HG02798 (cell line): ENCODE results near the gene RAB15.

Experiments
- ATAC-seq: cut with Tn5 transposase; IDR thresholded peaks from one replicate; pipeline ENCODE4 v1.9.1; 2021; ENCODE audit warnings: mild to moderate bottlenecking; ENCODE audit not compliant: unreplicated experiment, poor library complexity

Gene RAB15

DNA sequence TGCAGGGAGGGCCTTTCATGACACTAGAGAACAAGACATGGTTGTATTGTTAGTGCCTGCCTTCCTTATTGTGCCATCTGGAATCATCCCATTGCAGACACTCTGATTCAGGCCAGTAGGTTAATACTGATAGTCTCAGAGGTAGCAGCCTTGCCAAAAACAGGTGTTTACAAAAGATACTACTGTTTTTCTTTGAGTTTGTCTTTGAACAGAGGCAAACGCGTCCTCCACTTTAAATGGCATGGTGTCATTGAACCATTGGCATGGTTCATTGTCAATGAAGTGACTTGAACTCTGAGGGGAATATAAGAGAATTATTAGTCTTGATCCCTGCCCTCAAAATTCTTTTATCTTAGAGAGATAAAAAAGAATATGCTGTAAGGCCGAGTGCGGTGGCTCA is 18.8 kb upstream of the RAB15 start:
- ATAC-seq = no peak

GRCh38 chr14:64990296-64990695 is 18.2 kb upstream of the RAB15 start:
- no peak for ATAC-seq

DNA sequence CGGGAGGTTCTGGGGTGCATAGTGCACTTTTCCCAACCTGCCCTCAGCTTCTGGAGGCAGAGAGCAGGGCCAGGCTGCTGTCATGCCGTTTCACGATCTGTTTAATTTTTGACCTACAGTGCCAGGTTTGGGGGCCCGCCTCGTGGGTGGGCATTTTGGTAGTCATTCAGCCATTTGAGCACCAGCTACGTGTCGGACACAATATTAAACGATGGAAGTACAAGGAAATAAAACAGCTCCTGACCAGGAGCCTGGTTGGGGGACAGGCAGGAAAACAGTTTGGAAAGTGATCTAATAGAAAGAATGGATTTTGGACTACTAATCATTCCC is 15.3 kb upstream of the RAB15 start:
- no peak for ATAC-seq

GRCh38 chr14:64986648-64987437 is 14.7 kb upstream of the RAB15 start, which contains the start of gene FNTB:
FNTB (plus strand) TSS chr14:64986895; CDS start chr14:64986954, 59 bp downstream.
- ATAC-seq = peak; percentile 96

DNA sequence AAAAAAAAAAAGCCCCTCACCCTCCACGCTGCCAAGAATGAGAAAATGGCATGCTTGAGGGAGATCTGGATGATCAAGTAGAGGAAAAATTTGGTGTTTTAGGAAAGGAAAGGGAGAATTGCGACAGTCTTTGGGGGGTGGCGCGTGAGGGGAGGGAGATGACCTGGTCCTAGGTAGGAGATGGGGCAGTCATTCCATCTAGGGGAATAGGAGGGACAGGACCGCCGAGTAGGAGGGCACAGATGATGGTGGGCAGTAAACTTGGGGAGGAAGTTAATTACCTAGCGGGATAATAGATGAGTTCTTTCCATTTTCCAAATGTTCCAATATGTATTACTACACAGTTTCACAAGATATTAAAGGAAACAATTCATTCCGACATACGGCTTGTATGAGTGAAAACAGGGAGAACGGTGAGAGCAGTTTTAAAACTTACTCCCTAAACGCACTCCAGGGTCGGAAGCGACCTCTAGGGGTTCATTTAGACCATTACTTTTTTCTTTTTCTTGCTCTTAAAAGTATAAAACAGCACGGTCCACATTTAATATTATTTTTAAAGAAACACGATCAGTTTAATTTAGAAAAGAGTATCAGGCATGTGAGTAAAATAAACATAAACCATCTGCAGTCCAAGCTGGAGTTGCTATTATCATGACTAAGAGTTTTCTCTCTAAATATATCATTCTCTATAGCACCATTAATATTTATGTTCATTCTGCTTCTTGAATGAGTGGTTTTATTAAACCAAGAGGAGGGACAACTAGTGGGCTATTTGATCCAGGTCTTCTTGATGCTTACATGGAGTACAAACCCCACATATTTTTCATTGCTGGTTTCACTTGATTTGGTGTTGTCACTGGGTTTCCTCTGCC is 11.5 kb upstream of the RAB15 start:
- no peak for ATAC-seq

DNA sequence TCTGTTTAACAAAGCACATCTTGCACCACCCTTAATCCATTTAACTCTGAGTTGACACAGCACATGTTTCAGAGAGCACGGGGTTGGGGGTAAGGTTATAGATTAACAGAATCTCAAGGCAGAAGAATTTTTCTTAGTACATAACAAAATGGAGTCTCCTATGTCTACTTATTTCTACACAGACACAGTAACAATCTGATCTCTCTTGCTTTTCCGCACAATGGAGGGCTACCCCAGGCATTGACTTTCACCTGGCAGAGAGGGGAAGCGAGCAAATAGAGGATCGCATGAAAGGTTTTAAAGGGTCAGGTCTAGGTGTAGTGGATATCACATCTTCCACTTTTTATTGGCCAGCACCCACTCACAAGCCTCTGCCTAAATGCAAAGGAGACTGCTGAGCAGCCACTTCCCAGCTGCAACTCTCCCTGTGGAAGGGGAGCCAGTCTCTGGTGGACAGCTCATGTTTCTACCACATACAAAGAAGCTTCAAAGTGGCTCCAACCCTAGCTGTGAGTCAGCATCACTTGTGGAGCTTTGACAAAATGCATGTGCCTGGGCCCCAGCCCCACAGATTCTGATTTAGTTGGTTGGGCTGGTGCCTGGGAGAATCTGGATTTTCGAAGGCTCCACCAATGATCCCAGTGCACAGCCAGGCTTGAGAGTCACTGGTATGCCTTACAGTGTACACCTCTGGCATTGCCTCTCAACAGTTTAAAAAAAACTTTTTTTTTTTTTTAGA is 7.4 kb upstream of the RAB15 start:
- no peak for ATAC-seq

GRCh38 chr14:64974563-64974962 is 2.4 kb upstream of the RAB15 start:
- ATAC-seq = no peak

GRCh38 chr14:64973826-64974225 is 1.7 kb upstream of the RAB15 start:
- no peak for ATAC-seq

- ATAC-seq = no peak
Observed at GRCh38 chr14:64973026-64973442, 898 bp upstream of the RAB15 start.

DNA sequence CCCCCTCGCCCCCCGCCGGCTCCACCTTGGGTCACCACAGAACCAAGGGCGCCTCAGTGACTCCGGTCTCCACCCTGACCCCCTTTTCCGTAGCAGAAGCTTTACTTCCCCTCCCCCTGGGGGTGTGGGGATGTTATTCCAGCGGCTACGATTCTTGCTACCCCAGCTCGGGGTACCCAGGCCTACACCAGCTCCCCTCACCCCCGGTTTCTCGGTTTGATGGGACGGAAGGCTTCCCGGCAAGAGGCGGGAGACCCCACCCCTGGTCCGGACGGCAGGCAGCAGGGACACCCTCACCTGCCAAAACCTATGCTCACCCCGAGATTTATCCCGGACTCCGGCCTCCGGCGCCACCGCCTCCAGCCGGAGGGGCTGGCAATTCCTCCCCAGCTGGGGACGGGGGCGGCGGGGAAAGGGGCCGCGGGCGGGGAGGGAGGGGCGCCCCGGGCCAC is 619 bp downstream of the RAB15 start:
- no peak for ATAC-seq

GRCh38 chr14:64970776-64971477 is 1.2 kb downstream of the RAB15 start:
- ATAC-seq = no peak

DNA sequence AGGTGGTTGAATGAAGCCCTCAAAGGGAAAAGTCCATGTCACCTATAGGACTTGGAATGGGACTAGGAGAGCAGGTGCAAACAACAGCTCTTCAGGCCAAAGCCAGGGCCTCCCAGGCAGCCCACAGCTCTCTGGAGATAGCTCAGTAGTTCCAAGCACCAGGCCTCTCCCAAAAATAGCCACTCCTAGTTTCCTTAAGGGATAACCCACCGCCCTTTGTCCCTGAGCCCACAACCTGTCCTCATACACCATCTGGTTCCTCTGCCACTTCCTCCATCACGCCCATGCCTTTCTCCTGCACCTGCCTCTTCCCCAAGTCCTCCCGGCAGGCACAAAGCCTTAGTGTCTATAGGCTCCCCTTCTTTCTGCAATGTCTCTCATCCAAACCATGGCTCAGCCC is 2.1 kb downstream of the RAB15 start:
- ATAC-seq = no peak

DNA sequence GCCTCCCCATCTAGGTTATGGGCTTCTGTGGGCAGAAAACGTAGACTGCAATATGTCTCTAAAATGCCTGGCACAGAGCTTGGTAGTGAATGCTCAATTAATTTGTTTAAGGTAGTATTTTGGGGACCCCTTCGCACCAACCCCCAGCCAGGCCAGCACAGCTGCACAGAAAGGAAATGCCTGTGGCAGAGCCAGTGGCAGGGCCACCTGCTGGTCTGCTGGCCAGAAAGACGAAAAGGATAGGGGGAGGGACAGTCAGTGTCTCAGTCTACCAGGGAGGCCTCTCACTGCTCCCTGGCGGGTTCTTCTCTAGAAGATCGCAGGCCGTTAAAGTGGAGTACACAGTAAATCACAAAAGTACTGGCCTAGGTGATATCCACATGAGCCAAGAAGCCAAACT is 3.5 kb downstream of the RAB15 start:
- ATAC-seq = no peak

DNA sequence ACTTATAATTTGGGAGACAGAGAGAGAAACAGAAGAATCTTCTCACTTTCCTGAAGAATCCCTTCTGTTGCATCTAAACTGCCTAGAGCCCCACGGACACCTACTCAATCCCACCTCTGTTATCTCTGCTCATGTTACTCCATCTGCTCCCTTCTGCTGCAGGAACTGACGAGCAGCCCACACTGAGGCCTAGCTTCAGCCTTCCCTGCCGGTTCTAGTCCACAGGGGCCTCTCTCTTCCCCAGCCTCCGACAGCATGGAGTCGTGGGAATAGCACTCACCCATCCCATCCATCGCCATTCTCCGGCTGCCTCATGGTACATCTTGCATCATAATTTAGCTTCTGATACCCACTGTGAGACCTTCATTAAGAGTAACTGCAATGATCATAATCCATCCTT is 4.0 kb downstream of the RAB15 start:
- ATAC-seq = no peak

GRCh38 chr14:64966976-64967375 is 5.2 kb downstream of the RAB15 start:
- ATAC-seq = no peak

GRCh38 chr14:64965356-64966000 is 6.7 kb downstream of the RAB15 start:
- ATAC-seq = no peak

DNA sequence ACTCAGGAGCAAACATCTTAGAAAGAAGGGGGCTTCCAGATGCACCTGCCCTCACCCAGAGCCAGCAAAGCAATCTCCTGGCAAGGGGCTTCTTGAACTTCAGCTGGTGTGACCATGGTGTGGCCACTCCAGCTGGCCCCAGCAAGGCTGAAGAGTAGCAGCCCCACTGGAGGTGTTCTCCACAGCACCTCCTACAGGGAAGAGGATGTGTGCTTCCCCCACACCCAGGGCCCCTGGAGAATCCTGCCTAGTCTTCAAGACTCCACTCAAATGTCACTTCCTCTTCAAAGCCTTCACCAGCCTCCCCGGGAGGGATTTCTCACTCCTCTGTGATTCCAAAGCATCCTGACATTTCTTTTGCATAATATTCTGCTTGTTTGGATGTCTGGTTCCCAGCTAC is 8.5 kb downstream of the RAB15 start:
- ATAC-seq = no peak

- ATAC-seq = no peak
Observed at GRCh38 chr14:64960762-64961276, 11.3 kb downstream of the RAB15 start.

- ATAC-seq = no peak
Observed at GRCh38 chr14:64958743-64959142, 13.4 kb downstream of the RAB15 start.

- no peak for ATAC-seq
Observed at GRCh38 chr14:64958201-64958600, 13.9 kb downstream of the RAB15 start.
